22Rv1 (cell line): ENCODE data around the gene ZKSCAN2.

ENCODE experiments used
- H3K27ac ChIP-seq: fragments of 450-650 bp; 2 replicates; pipeline ENCODE4 v1.5.1; 2017
- ZFX ChIP-seq: fragments of 450-650 bp; IDR thresholded peaks from 2 replicates; pipeline ENCODE4 v1.6.1; 2017; ENCODE audit warnings: antibody characterized with exemption, borderline replicate concordance
- TF ChIP-seq, protein P1 (sequence below): fragments of 450-650 bp; IDR thresholded peaks from 2 replicates; pipeline ENCODE4 v1.5.1; 2017; ENCODE audit warnings: mild to moderate bottlenecking

ZKSCAN2 gene

DNA sequence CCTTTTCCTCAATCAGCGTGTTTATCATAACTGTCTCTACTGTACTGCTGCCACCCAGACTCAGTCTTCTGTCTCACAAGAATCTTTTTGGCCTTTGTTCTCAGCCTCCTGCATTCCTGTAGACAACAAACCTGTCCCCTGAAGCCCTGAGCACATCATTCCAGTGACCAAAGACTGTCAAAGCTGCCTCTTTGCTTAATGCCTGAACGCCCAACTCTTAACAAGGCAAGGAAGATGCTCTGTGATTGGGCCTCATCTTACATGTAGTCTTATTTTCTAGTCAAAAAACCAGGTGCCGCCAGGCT is 70.2 kb downstream of the ZKSCAN2 start:
- H3K27ac ChIP-seq: no peak overlapping the region
- TF ChIP-seq, protein P1, sequence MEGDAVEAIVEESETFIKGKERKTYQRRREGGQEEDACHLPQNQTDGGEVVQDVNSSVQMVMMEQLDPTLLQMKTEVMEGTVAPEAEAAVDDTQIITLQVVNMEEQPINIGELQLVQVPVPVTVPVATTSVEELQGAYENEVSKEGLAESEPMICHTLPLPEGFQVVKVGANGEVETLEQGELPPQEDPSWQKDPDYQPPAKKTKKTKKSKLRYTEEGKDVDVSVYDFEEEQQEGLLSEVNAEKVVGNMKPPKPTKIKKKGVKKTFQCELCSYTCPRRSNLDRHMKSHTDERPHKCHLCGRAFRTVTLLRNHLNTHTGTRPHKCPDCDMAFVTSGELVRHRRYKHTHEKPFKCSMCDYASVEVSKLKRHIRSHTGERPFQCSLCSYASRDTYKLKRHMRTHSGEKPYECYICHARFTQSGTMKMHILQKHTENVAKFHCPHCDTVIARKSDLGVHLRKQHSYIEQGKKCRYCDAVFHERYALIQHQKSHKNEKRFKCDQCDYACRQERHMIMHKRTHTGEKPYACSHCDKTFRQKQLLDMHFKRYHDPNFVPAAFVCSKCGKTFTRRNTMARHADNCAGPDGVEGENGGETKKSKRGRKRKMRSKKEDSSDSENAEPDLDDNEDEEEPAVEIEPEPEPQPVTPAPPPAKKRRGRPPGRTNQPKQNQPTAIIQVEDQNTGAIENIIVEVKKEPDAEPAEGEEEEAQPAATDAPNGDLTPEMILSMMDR: no peak
- no peak for TF ChIP-seq ZFX
